GM08714 (cell line): Measurements from ENCODE around the gene ARPC2.

Experiments used
- H3K4me3 ChIP-seq: fragments of 200-500 bp; sonication (Bioruptor generic); 2 replicates; pipeline ENCODE4 v1.5.1; 2014; ENCODE audit warnings: mild to moderate bottlenecking, low read length, inconsistent platforms
- ZNF274 ChIP-seq: IDR thresholded peaks from 2 replicates; pipeline ENCODE4 v1.6.1; 2012; ENCODE audit warnings: mild to moderate bottlenecking, low read depth, low read length

Gene ARPC2

GRCh38 chr2:218255446-218255845 lies 38.5 kb downstream of the ARPC2 start:
- H3K4me3 ChIP-seq, result no peak overlapping the region
- no peak for TF ChIP-seq ZNF274

GRCh38 chr2:218256612-218257350 lies 39.8 kb downstream of the ARPC2 start:
- no peak overlapping the region for H3K4me3 ChIP-seq
- TF ChIP-seq ZNF274, result no peak

GRCh38 chr2:218257390-218257981 lies 40.5 kb downstream of the ARPC2 start:
- no peak overlapping the region for H3K4me3 ChIP-seq
- TF ChIP-seq ZNF274, result no peak

GRCh38 chr2:218259099-218259961 lies 42.3 kb downstream of the ARPC2 start:
- no peak for TF ChIP-seq ZNF274
- no peak overlapping the region for H3K4me3 ChIP-seq

- TF ChIP-seq ZNF274, result no peak
- no peak overlapping the region for H3K4me3 ChIP-seq
Observed at GRCh38 chr2:218260166-218260565, 43.2 kb downstream of the ARPC2 start.

GRCh38 chr2:218260742-218261422 lies 43.9 kb downstream of the ARPC2 start, which contains the start of gene GPBAR1:
GPBAR1 (plus strand) TSS chr2:218261015; CDS start chr2:218262725, 1,710 bp downstream.
- no peak within 1 kb of the TSS for H3K4me3 ChIP-seq
- TF ChIP-seq ZNF274, result no peak

GRCh38 chr2:218261423-218262236 lies 44.6 kb downstream of the ARPC2 start:
- no peak overlapping the region for H3K4me3 ChIP-seq
- no peak for TF ChIP-seq ZNF274

GRCh38 chr2:218262237-218262600 lies 45.2 kb downstream of the ARPC2 start:
- no peak for TF ChIP-seq ZNF274
- H3K4me3 ChIP-seq, result no peak overlapping the region

GRCh38 chr2:218262631-218263586 lies 45.9 kb downstream of the ARPC2 start:
- H3K4me3 ChIP-seq, result no peak overlapping the region
- TF ChIP-seq ZNF274, result no peak

GRCh38 chr2:218263817-218264641 lies 47.0 kb downstream of the ARPC2 start:
- no peak for TF ChIP-seq ZNF274
- no peak overlapping the region for H3K4me3 ChIP-seq

- TF ChIP-seq ZNF274, result no peak
- H3K4me3 ChIP-seq, result no peak overlapping the region
Observed at GRCh38 chr2:218264773-218265561, 48.0 kb downstream of the ARPC2 start.

GRCh38 chr2:218265626-218266025 lies 48.6 kb downstream of the ARPC2 start:
- no peak for TF ChIP-seq ZNF274
- no peak overlapping the region for H3K4me3 ChIP-seq
